ENCODE data around the gene SMYD5. TPM values are rescaled to one million over a fixed set of nuclear protein-coding genes. Genes with fewer than 3 reads are reported as not detected.

Gene SMYD5
- polyA plus RNA-seq, 1 of the 3 experiments (the other 2 are of a cell fraction): 21.4 TPM

DNA sequence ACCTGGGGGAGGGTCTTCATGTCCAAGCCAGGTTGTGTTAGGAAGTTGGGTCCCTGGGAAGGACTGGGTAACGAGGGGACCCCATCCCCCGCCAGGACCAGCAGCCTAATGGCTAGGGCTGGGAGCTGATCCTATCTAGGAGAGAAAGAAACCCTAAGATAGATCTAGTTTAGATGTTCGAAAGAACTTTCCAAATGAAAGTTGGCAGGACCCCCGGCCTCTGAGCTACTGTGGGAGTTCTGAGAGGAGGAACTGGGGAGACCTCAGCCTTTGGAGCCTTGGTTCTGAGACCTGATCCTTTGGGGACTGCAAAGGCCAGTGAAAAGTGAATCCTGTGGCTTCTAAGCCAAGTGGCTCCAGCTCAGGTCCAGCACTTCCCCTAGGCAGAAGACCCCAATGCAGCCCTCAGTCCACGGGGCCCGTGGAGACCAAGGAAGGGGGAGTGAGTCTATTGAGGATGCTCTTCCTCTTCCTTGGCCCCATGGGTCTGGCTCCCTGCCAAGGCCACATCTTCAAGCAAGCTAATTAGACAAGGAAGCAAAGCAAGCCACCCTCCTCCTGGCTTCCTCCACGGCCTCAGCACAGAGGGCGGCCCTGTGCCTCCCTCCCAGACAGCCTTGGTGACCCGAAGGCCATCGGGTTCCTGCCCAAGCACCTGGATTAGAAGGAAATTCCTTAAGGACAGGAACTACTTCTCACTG, 43.5 kb downstream of the SMYD5 start (continued):
- TF ChIP-seq CTCF (IDR thresholded peaks at IDR 0.05) (no peak), MEF2A (IDR thresholded peaks at IDR 0.05; ENCODE audit: borderline replicate concordance, low read depth) (no peak), TEAD4 (IDR thresholded peaks at IDR 0.05; ENCODE audit: borderline replicate concordance, insufficient read depth) (no peak), IRF3 (IDR thresholded peaks at IDR 0.05; ENCODE audit: low read depth, low read length) (no peak)

- Histone ChIP-seq H4K20me1 (ENCODE audit: insufficient read depth) (no peaks in the 10 kb centered on the region), H3F3A (replicated peaks; ENCODE audit: insufficient read depth) (no peaks in the 10 kb centered on the region), H3K4me2 (no peak overlapping the region), H3K36me3 (replicated peaks in 1 of 2; ENCODE audit: control insufficient read depth in 1 of 2, insufficient read depth in 2 of 2, low read length in 1 of 2) (peaks cover 0 to 12% of the 10 kb centered on the region in 2 experiments), H3K9me2 (no peaks in the 10 kb centered on the region), H3K4me3 (ENCODE audit: low read depth in 2 of 2, low read length in 1 of 2) (no peak overlapping the region), H3K9ac (no peak overlapping the region), H3K9me3 (no peaks in the 10 kb centered on the region), H2AFZ (ENCODE audit: low read depth) (no peak overlapping the region), H3K79me2 (ENCODE audit: insufficient read depth) (no peaks in the 10 kb centered on the region), H3K4me1 (ENCODE audit: control insufficient read depth in 1 of 2, insufficient read depth in 2 of 2, low read depth in 1 of 2, low read length in 1 of 2) (no peaks in the 10 kb centered on the region), H3K27ac (ENCODE audit: low read depth in 2 of 2, low read length in 1 of 2) (no peak overlapping the region), H3K27me3 (ENCODE audit: insufficient read depth) (no peaks in the 10 kb centered on the region)
- WGBS (ENCODE audit: low lambda C conversion rate): 100% methylated on average over 4 of the region's 8 CpGs
- POLR2A ChIA-PET: no interaction called here
- no peak for DNase-seq
- CTCF ChIA-PET: interaction anchor here (0.6 to 2.1 kb wide), 5 partner anchors 9 to 155 kb away, joined by 3 to 9 read pairs (median 3); partner anchors contain the start of gene CCT7
- TF ChIP-seq, protein P1, sequence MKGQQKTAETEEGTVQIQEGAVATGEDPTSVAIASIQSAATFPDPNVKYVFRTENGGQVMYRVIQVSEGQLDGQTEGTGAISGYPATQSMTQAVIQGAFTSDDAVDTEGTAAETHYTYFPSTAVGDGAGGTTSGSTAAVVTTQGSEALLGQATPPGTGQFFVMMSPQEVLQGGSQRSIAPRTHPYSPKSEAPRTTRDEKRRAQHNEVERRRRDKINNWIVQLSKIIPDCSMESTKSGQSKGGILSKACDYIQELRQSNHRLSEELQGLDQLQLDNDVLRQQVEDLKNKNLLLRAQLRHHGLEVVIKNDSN (IDR thresholded peaks at IDR 0.05; ENCODE audit: borderline replicate concordance, low read depth): no peak
- TF ChIP-seq RCOR1 (IDR thresholded peaks at IDR 0.05; ENCODE audit: low read length) (no peak), USF2 (IDR thresholded peaks at IDR 0.05; ENCODE audit: borderline replicate concordance, low read depth, low read length) (no peak), NRF1 (IDR thresholded peaks at IDR 0.05; ENCODE audit: low read depth, low read length) (no peak), PBX3 (IDR thresholded peaks at IDR 0.05) (no peak), ELF1 (IDR thresholded peaks at IDR 0.05) (no peak), SIN3A (IDR thresholded peaks at IDR 0.05; ENCODE audit: borderline replicate concordance, low read depth, low read length) (no peak), YY1 (IDR thresholded peaks at IDR 0.05; ENCODE audit: low read depth) (no peak), NFIC (IDR thresholded peaks at IDR 0.05; ENCODE audit: borderline replicate concordance) (no peak), GATA2 (CRISPR knock-in tag; IDR thresholded peaks at IDR 0.05) (no peak), REST (IDR thresholded peaks at IDR 0.05; ENCODE audit: low read depth, low read length) (no peak), MEF2A (IDR thresholded peaks at IDR 0.05; ENCODE audit: borderline replicate concordance, low read depth) (no peak), TAF1 (IDR thresholded peaks at IDR 0.05; ENCODE audit: borderline replicate concordance, low read depth, low read length) (no peak), EZH2phosphoT487 (IDR thresholded peaks at IDR 0.05; ENCODE audit: borderline replicate concordance, low read depth) (no peak), GABPA (IDR thresholded peaks at IDR 0.05; ENCODE audit: low read depth) (no peak)
- TF ChIP-seq, protein P2, sequence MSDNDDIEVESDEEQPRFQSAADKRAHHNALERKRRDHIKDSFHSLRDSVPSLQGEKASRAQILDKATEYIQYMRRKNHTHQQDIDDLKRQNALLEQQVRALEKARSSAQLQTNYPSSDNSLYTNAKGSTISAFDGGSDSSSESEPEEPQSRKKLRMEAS (IDR thresholded peaks at IDR 0.05; ENCODE audit: low read depth): no peak
Measured at GRCh38 chr2:73258186-73258912, 44.3 kb downstream of the SMYD5 start.

Measured in SK-N-SH (cell line).